WI38 (cell line): ENCODE results near the gene CD4.

Experiments used
- H3K4me3 ChIP-seq: 2 replicates; pipeline ENCODE4 v1.5.1; 2011; ENCODE audit warnings: low read depth, mild to moderate bottlenecking, control low read depth, low read length
- TF ChIP-seq, protein P1 (sequence below): IDR thresholded peaks from 2 replicates; pipeline ENCODE4 v1.5.1; 2012; ENCODE audit warnings: low read depth, mild to moderate bottlenecking, control low read depth, low read length

The CD4 gene

DNA sequence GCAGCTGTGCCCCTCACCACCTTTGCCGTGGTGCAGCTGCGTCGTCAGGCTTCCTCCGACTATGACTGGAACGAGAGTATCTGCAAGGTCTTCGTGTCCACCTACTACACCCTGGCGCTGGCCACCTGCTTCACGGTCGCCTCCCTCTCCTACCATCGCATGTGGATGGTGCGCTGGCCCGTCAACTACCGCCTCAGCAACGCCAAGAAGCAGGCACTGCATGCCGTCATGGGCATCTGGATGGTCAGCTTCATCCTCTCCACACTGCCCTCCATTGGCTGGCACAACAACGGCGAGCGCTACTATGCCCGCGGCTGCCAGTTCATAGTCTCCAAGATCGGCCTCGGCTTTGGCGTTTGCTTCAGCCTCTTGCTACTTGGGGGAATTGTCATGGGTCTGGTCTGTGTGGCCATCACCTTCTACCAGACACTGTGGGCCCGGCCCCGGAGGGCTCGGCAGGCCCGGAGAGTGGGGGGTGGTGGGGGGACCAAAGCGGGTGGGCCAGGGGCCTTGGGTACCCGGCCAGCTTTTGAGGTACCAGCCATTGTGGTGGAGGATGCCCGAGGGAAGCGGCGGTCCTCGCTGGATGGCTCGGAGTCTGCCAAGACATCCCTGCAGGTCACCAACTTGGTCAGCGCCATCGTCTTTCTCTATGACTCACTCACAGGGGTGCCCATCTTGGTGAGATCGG, 34.9 kb downstream of the CD4 start:
- TF ChIP-seq, protein P1, sequence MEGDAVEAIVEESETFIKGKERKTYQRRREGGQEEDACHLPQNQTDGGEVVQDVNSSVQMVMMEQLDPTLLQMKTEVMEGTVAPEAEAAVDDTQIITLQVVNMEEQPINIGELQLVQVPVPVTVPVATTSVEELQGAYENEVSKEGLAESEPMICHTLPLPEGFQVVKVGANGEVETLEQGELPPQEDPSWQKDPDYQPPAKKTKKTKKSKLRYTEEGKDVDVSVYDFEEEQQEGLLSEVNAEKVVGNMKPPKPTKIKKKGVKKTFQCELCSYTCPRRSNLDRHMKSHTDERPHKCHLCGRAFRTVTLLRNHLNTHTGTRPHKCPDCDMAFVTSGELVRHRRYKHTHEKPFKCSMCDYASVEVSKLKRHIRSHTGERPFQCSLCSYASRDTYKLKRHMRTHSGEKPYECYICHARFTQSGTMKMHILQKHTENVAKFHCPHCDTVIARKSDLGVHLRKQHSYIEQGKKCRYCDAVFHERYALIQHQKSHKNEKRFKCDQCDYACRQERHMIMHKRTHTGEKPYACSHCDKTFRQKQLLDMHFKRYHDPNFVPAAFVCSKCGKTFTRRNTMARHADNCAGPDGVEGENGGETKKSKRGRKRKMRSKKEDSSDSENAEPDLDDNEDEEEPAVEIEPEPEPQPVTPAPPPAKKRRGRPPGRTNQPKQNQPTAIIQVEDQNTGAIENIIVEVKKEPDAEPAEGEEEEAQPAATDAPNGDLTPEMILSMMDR: no peak

DNA sequence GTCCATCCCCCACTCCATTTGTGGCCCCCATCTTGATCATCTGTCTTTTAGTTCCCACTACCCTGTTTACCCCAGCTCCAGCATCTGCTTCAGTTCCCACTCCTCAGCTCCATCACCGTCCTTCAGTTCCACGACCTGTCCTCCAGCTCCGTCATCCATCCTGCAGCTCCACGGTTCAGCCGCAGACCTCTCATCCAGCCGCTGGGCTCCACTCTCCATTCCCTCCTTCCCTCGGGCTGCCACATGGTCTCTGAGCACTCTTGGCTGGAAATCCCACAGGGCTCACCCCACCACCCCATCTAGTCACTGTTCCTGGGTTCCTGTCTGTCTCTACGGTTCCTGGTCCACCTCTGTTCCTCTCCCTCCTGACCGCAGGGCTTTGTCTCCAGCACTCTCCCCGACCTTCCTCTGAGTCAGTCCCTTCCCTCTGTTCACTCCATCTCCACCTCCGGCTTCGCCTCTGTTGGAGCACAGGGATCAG, 35.6 kb downstream of the CD4 start:
- TF ChIP-seq, protein P1: no peak
- H3K4me3 ChIP-seq: no peak overlapping the region

More for the DNA sequence above, 34.9 kb downstream of the CD4 start:
- H3K4me3 ChIP-seq: no peak overlapping the region

DNA sequence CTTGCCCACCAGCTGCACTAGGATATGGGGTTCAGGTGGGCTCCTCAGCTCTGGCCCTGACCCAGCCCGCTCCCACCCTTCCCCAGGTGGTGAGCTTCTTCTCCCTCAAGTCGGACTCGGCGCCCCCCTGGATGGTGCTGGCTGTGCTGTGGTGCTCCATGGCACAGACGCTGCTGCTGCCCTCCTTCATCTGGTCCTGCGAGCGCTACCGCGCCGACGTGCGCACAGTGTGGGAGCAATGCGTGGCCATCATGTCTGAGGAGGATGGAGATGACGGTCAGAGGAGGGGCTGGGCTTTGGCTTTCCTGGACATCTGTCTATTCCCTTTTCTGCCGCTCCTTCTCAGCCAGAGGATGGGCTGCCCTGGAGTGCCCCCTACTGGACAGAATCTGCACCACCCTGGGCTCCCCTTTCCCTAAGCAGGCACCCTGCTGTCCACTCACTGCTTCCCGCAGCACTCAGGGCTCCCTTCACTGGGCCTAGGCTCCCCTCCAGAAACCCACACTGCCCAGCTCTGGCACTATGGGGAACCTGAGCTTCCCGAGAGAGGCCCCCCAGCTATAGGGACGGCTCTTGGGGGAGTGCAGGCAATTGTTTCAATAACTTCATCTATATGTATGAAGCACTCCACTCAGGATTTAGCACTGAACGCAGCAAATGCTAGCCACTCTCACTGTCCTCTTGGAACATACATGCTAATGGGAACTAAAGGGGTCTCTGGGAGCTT, 36.2 kb downstream of the CD4 start:
- H3K4me3 ChIP-seq: 0 out of 2 replicates have a peak overlapping the region, but pooled peaks have one; percentile 13
- TF ChIP-seq, protein P1: peak; percentile 91

DNA sequence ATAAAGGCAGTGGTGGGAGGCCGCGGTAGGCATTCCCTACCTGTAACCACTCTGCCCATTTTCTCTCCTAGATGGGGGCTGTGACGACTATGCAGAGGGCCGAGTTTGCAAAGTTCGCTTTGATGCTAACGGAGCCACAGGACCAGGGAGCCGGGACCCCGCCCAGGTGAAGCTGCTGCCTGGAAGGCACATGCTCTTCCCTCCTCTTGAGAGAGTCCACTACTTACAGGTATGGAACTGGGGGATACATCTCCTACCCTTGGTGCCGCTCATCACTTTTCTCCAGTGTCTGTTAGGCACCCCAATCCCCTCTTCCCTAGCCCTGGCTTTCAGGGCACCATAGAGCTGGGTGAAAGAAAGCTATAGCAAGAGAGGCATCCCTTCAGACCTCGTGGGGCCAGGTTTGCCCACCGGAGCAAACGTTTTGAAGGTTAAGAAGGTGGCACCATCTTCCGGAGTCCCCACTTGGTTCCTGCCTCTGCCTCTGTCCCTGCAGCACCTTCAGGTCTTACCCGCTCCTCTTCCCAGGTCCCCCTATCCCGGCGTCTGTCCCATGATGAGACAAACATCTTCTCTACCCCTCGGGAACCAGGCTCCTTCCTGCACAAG, 36.9 kb downstream of the CD4 start:
- TF ChIP-seq, protein P1: no peak
- H3K4me3 ChIP-seq: no peak overlapping the region

DNA sequence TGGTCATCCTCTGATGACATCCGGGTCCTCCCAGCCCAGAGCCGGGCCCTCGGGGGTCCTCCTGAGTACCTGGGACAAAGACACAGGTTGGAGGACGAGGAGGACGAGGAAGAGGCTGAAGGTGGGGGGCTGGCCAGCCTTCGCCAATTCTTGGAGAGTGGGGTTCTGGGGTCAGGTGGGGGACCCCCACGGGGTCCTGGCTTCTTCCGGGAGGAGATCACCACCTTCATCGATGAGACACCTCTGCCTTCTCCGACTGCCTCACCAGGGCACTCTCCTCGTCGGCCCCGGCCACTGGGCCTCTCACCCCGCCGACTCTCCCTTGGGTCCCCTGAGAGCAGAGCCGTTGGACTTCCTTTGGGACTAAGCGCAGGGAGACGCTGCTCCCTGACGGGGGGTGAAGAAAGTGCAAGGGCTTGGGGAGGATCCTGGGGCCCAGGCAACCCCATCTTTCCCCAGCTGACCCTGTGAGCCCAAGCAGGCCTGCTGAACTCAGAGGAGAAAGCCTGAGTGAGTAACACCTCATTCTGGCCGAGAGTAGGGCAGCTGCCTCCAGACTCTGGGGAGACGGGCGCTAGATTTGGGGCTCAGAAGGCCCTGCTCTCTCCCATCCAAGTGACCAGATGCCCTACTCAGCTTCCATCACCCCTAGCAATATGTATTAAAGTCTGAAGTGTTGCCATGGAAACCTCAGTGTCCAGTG, 37.6 kb downstream of the CD4 start:
- TF ChIP-seq, protein P1: no peak
- H3K4me3 ChIP-seq: no peak overlapping the region

DNA sequence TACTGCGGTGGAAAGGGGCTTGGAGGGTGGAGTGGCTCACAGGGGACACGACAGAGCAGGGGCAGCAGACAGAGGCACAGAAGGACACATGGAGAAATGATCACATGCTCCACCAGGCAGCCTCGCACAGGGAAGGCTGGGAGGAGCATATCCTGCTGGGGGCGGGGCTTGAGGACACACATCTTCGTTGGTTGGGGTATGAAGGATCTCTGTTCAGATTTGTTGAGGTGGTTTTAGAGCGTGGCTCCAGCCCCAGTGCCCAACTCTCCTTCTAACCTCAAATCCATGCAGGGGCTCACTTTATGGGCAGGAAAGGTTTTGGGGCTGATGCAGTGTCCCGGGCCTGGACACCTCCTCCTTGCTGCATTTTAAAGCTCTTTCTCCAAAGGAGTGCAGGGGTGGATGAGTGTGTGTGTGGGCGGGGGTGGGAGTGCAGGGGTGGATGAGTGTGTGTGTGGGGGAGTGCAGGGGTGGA, 38.1 kb downstream of the CD4 start:
- peak overlapping the region; percentile 33 for H3K4me3 ChIP-seq
- TF ChIP-seq, protein P1: no peak
